ENCODE measurements around the gene CUL7.

- TF ChIP-seq CTCF (IDR thresholded peaks at IDR 0.05; ENCODE audit: borderline replicate concordance, extremely low read depth, low read length, poor library complexity, severe bottlenecking) (no peak), EZH2 (IDR thresholded peaks at IDR 0.05; ENCODE audit: borderline replicate concordance, low read depth, low read length, severe bottlenecking) (no peak)
Measured at GRCh38 chr6:42993445-42993844, 60.2 kb downstream of the CUL7 start.
